ENCODE results near the gene SERTAD1.

DNA sequence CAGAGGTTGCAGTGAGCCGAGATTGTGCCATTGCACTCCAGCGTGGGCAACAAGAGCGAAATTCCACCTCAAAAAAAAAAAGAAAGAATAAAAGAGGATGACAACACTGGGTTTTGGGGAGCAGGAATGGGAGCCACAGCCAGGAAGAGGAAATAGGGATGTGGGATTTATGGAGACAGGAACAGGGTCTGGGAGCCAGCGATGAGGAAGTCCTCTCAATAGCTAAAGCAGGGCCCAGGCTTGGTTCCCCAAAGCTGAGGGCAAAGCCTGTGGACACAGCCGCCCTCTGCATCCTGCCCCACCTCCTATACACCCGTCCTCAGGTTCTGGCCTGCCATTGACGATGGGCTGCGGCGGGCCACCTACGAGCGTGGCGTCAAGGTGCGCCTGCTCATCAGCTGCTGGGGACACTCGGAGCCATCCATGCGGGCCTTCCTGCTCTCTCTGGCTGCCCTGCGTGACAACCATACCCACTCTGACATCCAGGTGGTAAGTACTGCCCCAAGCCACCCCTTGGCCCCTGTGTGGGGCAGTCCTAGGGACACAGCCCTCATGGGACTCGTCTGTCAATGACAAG, 49.4 kb downstream of the SERTAD1 start:
- TF ChIP-seq GATA3 (IDR thresholded peaks at IDR 0.05; ENCODE audit: low read depth, low read length): no peak
- no peak for TF ChIP-seq GATA2 (IDR thresholded peaks at IDR 0.05; ENCODE audit: low read depth, low read length)
